ENCODE results near the gene TMEM239.

GRCh38 chr20:2812189-2812588 lies 4.0 kb upstream of the TMEM239 start:
- TF ChIP-seq POLR2A (IDR thresholded peaks at IDR 0.05; ENCODE audit: low read depth, low read length): no peak
- no peak for TF ChIP-seq POLR2AphosphoS5 (IDR thresholded peaks at IDR 0.05; ENCODE audit: low read depth, low read length)
